Ishikawa (cell line): ENCODE data around the gene PITPNM2.

ENCODE experiments used
- CEBPB ChIP-seq: IDR thresholded peaks from 2 replicates; pipeline ENCODE4 v1.6.1; 2012
- CREB1 ChIP-seq: IDR thresholded peaks from 2 replicates; pipeline ENCODE4 v1.6.1; 2012; ENCODE audit warnings: low read depth
- EGR1 ChIP-seq: IDR thresholded peaks from 2 replicates; pipeline ENCODE4 v1.6.1; 2012
- EP300 ChIP-seq: IDR thresholded peaks from 2 replicates; pipeline ENCODE4 v1.6.1; 2012; ENCODE audit warnings: borderline replicate concordance
- FOXM1 ChIP-seq: IDR thresholded peaks from 2 replicates; pipeline ENCODE4 v1.6.1; 2012; ENCODE audit warnings: low read depth, borderline replicate concordance
- NFIC ChIP-seq: IDR thresholded peaks from 2 replicates; pipeline ENCODE4 v1.6.1; 2012
- RAD21 ChIP-seq: IDR thresholded peaks from 2 replicates; pipeline ENCODE4 v1.6.1; 2012; ENCODE audit warnings: low read depth
- TAF1 ChIP-seq: IDR thresholded peaks from 2 replicates; pipeline ENCODE4 v1.6.1; 2012; ENCODE audit warnings: low read depth, mild to moderate bottlenecking
- TCF12 ChIP-seq: IDR thresholded peaks from 2 replicates; pipeline ENCODE4 v1.6.1; 2012; ENCODE audit warnings: low read depth
- TEAD4 ChIP-seq: IDR thresholded peaks from 2 replicates; pipeline ENCODE4 v1.6.1; 2012
- USF1 ChIP-seq: IDR thresholded peaks from 2 replicates; pipeline ENCODE4 v1.6.1; 2012
- YY1 ChIP-seq: IDR thresholded peaks from 2 replicates; pipeline ENCODE4 v1.6.1; 2012; ENCODE audit warnings: low read depth
- ZBTB7A ChIP-seq: IDR thresholded peaks from 2 replicates; pipeline ENCODE4 v1.6.1; 2012; ENCODE audit warnings: low read depth
- TF ChIP-seq, protein P1 (sequence below): IDR thresholded peaks from 2 replicates; pipeline ENCODE4 v1.6.1; 2012
- TF ChIP-seq, protein P2 (sequence below): IDR thresholded peaks from 2 replicates; pipeline ENCODE4 v1.6.1; 2012; ENCODE audit warnings: low read depth, mild to moderate bottlenecking

The PITPNM2 gene

DNA sequence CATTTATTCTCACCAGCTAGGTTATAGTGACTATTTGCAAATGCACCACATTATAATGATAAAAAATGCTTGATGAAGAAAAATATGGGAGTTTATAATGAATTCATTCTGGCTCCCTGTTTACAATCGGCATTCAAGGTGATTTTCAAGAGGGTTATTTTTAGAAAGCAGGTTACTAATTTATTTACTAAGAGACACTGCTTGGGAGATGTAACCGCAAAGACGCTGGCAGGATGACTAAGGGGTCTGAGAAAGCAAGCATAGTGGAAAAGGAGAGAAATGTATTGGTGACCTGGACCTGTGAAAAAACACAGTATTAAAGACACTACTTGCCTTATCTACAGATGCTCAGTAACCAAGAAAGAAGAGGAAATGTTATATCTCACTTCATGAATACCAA, 13.3 kb upstream of the PITPNM2 start:
- TF ChIP-seq, protein P1, sequence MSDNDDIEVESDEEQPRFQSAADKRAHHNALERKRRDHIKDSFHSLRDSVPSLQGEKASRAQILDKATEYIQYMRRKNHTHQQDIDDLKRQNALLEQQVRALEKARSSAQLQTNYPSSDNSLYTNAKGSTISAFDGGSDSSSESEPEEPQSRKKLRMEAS: no peak
- TF ChIP-seq EGR1: no peak
- TF ChIP-seq FOXM1: no peak
- TF ChIP-seq YY1: no peak
- TF ChIP-seq CREB1: no peak
- TF ChIP-seq TCF12: no peak
- no peak for TF ChIP-seq RAD21
- no peak for TF ChIP-seq TAF1
- TF ChIP-seq EP300: no peak
- TF ChIP-seq USF1: no peak
- no peak for TF ChIP-seq TEAD4
- TF ChIP-seq NFIC: no peak
- TF ChIP-seq CEBPB: no peak
- TF ChIP-seq ZBTB7A: no peak
- TF ChIP-seq, protein P2, sequence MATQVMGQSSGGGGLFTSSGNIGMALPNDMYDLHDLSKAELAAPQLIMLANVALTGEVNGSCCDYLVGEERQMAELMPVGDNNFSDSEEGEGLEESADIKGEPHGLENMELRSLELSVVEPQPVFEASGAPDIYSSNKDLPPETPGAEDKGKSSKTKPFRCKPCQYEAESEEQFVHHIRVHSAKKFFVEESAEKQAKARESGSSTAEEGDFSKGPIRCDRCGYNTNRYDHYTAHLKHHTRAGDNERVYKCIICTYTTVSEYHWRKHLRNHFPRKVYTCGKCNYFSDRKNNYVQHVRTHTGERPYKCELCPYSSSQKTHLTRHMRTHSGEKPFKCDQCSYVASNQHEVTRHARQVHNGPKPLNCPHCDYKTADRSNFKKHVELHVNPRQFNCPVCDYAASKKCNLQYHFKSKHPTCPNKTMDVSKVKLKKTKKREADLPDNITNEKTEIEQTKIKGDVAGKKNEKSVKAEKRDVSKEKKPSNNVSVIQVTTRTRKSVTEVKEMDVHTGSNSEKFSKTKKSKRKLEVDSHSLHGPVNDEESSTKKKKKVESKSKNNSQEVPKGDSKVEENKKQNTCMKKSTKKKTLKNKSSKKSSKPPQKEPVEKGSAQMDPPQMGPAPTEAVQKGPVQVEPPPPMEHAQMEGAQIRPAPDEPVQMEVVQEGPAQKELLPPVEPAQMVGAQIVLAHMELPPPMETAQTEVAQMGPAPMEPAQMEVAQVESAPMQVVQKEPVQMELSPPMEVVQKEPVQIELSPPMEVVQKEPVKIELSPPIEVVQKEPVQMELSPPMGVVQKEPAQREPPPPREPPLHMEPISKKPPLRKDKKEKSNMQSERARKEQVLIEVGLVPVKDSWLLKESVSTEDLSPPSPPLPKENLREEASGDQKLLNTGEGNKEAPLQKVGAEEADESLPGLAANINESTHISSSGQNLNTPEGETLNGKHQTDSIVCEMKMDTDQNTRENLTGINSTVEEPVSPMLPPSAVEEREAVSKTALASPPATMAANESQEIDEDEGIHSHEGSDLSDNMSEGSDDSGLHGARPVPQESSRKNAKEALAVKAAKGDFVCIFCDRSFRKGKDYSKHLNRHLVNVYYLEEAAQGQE: no peak

GRCh38 chr12:123163227-123163626, 12.3 kb upstream of the PITPNM2 start:
- peak; percentile 41; the same call in 1 of the 2 replicates for TF ChIP-seq TEAD4
- no peak for TF ChIP-seq USF1
- TF ChIP-seq ZBTB7A: no peak

- TF ChIP-seq TEAD4 (no peak), EGR1 (no peak), TAF1 (no peak), TCF12 (no peak), YY1 (no peak), NFIC (no peak), CREB1 (no peak), EP300 (no peak)
- TF ChIP-seq, protein P1: no peak
Observed at GRCh38 chr12:123160801-123161487, 10.1 kb upstream of the PITPNM2 start.

DNA sequence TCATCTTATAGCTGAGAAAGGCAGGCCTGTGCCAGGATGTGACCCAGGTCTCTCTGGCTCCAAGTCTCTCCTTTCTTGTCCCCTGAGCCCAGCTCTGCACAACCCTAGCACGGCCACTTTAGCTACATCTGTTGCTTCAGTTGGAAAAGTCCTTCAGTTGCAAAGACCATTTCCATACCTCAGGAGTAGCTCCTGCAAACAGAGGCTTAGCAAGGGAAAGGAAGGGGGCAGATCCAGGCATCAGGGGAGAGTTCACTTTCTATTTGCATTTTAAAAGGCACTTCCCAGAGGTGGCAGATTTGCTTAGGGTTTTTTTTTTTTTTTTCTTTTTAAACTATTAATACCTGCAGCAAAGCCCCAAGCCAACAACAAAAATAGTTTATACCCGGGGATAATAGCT, 3.0 kb upstream of the PITPNM2 start:
- no peak for TF ChIP-seq FOXM1
- TF ChIP-seq EGR1: no peak
- no peak for TF ChIP-seq CEBPB
- TF ChIP-seq, protein P2: no peak
- TF ChIP-seq NFIC: no peak
- TF ChIP-seq RAD21: no peak
- TF ChIP-seq ZBTB7A: no peak
- no peak for TF ChIP-seq TCF12
- TF ChIP-seq, protein P1: no peak
- TF ChIP-seq TAF1: no peak
- TF ChIP-seq USF1: no peak
- no peak for TF ChIP-seq EP300

DNA sequence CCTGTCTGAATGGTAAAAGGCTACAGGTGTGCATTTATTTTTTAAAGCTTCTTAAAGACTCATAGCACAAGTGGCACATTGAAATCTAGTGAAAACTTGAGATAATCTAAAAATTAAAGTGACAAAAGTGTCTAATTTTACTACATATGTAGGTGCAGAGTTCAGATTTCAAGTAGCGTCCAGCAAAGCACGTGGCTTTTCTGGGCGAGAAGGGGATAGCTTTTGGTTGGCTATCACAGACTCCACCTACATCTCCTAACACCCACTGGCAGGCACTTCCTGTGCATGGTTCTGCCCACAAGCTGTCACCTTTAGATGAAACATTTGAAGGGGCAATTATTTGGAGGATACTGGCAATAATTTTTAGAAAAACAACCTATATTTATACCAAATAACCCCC, 1.9 kb upstream of the PITPNM2 start:
- TF ChIP-seq, protein P1: peak; percentile 52; the same call in 1 of the 2 replicates
- no peak for TF ChIP-seq TAF1
